SK-N-SH treated with all-trans-retinoic acid at 6 μM for 48 hours (cell line): ENCODE measurements around the gene CRIP1.

Source experiments
- ATAC-seq: fragments of 200-7000 bp; cut with Tn5 transposase; 3 replicates; pipeline ENCODE4 v1.9.1; 2020; ENCODE audit warnings: mild to moderate bottlenecking, moderate library complexity
- ARNTL ChIP-seq: fragments of 450-650 bp; formaldehyde crosslinking; IDR thresholded peaks from 2 replicates; pipeline ENCODE4 v1.5.0; 2020; ENCODE audit warnings: low read depth, mild to moderate bottlenecking, moderate library complexity, borderline replicate concordance
- BACH2 ChIP-seq: fragments of 250-450 bp; sonication (Bioruptor Pico); IDR thresholded peaks from 2 replicates; pipeline ENCODE4 v1.9.0; 2021; ENCODE audit warnings: mild to moderate bottlenecking, borderline replicate concordance
- CREB5 ChIP-seq: fragments of 250-450 bp; sonication (Bioruptor Pico); IDR thresholded peaks from 2 replicates; pipeline ENCODE4 v1.5.1; 2020; ENCODE audit warnings: low read depth, mild to moderate bottlenecking, moderate library complexity
- CSDC2 ChIP-seq: fragments of 250-450 bp; sonication (Bioruptor Pico); IDR thresholded peaks from 2 replicates; pipeline ENCODE4 v1.5.0; 2020; ENCODE audit warnings: mild to moderate bottlenecking, moderate library complexity
- CSRNP3 ChIP-seq: fragments of 250-450 bp; sonication (Bioruptor Pico); IDR thresholded peaks from 2 replicates; pipeline ENCODE4 v1.5.1; 2021; ENCODE audit warnings: mild to moderate bottlenecking, moderate library complexity
- ESRRG ChIP-seq: fragments of 250-450 bp; sonication (Bioruptor Pico); IDR thresholded peaks from 2 replicates; pipeline ENCODE4 v1.6.1; 2021; ENCODE audit warnings: mild to moderate bottlenecking
- GLIS3 ChIP-seq: fragments of 250-450 bp; sonication (Bioruptor Pico); IDR thresholded peaks from 2 replicates; pipeline ENCODE4 v1.5.0; 2020; ENCODE audit warnings: mild to moderate bottlenecking, moderate library complexity
- ISL1 ChIP-seq: fragments of 250-450 bp; sonication (Bioruptor Pico); IDR thresholded peaks from 2 replicates; pipeline ENCODE4 v2.1.2; 2022; ENCODE audit warnings: mild to moderate bottlenecking, moderate library complexity
- OSR1 ChIP-seq: fragments of 250-450 bp; sonication (Bioruptor Pico); IDR thresholded peaks from 2 replicates; pipeline ENCODE4 v1.8.0; 2022; ENCODE audit warnings: moderate library complexity, mild to moderate bottlenecking, inconsistent platforms
- PATZ1 ChIP-seq: fragments of 250-450 bp; sonication (Bioruptor Pico); IDR thresholded peaks from 2 replicates; pipeline ENCODE4 v1.8.0; 2020; ENCODE audit warnings: mild to moderate bottlenecking, moderate library complexity, borderline replicate concordance
- POU6F1 ChIP-seq: fragments of 250-450 bp; sonication (Bioruptor Pico); IDR thresholded peaks from 2 replicates; pipeline ENCODE4 v1.8.0; 2021; ENCODE audit warnings: low read depth, mild to moderate bottlenecking, moderate library complexity, borderline replicate concordance
- PPARA ChIP-seq: fragments of 250-450 bp; sonication (Bioruptor Pico); IDR thresholded peaks from 2 replicates; pipeline ENCODE4 v1.5.0; 2020; ENCODE audit warnings: mild to moderate bottlenecking, borderline replicate concordance
- RARB ChIP-seq: fragments of 250-450 bp; sonication (Bioruptor Pico); IDR thresholded peaks from 2 replicates; pipeline ENCODE4 v1.8.0; 2021; ENCODE audit warnings: mild to moderate bottlenecking, moderate library complexity
- SNAI2 ChIP-seq: fragments of 250-450 bp; sonication (Bioruptor Pico); IDR thresholded peaks from 2 replicates; pipeline ENCODE4 v1.5.0; 2020; ENCODE audit warnings: mild to moderate bottlenecking, moderate library complexity
- TCF4 ChIP-seq: fragments of 250-450 bp; sonication (Bioruptor Pico); IDR thresholded peaks from 2 replicates; pipeline ENCODE4 v1.8.0; 2021; ENCODE audit warnings: mild to moderate bottlenecking, moderate library complexity, borderline replicate concordance
- TOX ChIP-seq: fragments of 250-450 bp; sonication (Bioruptor Pico); IDR thresholded peaks from 2 replicates; pipeline ENCODE4 v1.8.0; 2021; ENCODE audit warnings: mild to moderate bottlenecking, moderate library complexity, borderline replicate concordance
- TSHZ2 ChIP-seq: fragments of 250-450 bp; sonication (Bioruptor Pico); IDR thresholded peaks from 2 replicates; pipeline ENCODE4 v1.5.0; 2020; ENCODE audit warnings: mild to moderate bottlenecking, moderate library complexity
- ZC3H10 ChIP-seq: fragments of 250-450 bp; sonication (Bioruptor Pico); IDR thresholded peaks from 2 replicates; pipeline ENCODE4 v1.5.1; 2021; ENCODE audit warnings: mild to moderate bottlenecking, moderate library complexity
- ZFP3 ChIP-seq: fragments of 250-450 bp; sonication (Bioruptor Pico); IDR thresholded peaks from 2 replicates; pipeline ENCODE4 v1.5.0; 2020; ENCODE audit warnings: mild to moderate bottlenecking, moderate library complexity
- ZFP30 ChIP-seq: fragments of 450-650 bp; formaldehyde crosslinking; IDR thresholded peaks from 2 replicates; pipeline ENCODE4 v1.5.0; 2022; ENCODE audit warnings: mild to moderate bottlenecking, moderate library complexity
- ZNF565 ChIP-seq: fragments of 450-650 bp; formaldehyde crosslinking; conservative IDR thresholded peaks from 2 replicates; pipeline ENCODE4 v1.5.0; 2020; ENCODE audit warnings: low read depth, mild to moderate bottlenecking, moderate library complexity
- ZNF70 ChIP-seq: fragments of 450-650 bp; formaldehyde crosslinking; IDR thresholded peaks from 2 replicates; pipeline ENCODE4 v1.5.0; 2020; ENCODE audit warnings: mild to moderate bottlenecking, moderate library complexity
- ZNF8 ChIP-seq: fragments of 450-650 bp; formaldehyde crosslinking; IDR thresholded peaks from 2 replicates; pipeline ENCODE4 v1.5.0; 2020; ENCODE audit warnings: mild to moderate bottlenecking, moderate library complexity

The CRIP1 gene

GRCh38 chr14:105445901-105446845 lies 40.5 kb upstream of the CRIP1 start:
- TF ChIP-seq RARB (CRISPR knock-in tag) = no peak
- TF ChIP-seq OSR1 (CRISPR knock-in tag) = no peak
- TF ChIP-seq PATZ1 = no peak
- no peak for TF ChIP-seq TOX (CRISPR knock-in tag)
- no peak for TF ChIP-seq CSDC2 (CRISPR knock-in tag)
- TF ChIP-seq TCF4 = no peak
- no peak for TF ChIP-seq CREB5 (CRISPR knock-in tag)
- no peak for TF ChIP-seq ZNF565 (CRISPR knock-in tag)
- TF ChIP-seq TSHZ2 = no peak
- no peak for TF ChIP-seq ESRRG (CRISPR knock-in tag)
- no peak for TF ChIP-seq ZFP30 (CRISPR knock-in tag)
- no peak for TF ChIP-seq ZFP3 (CRISPR knock-in tag)
- TF ChIP-seq ARNTL (CRISPR knock-in tag) = no peak
- no peak for TF ChIP-seq ISL1
- TF ChIP-seq CSRNP3 (CRISPR knock-in tag) = no peak
- TF ChIP-seq ZC3H10 (CRISPR knock-in tag) = no peak
- no peak for TF ChIP-seq PPARA (CRISPR knock-in tag)
- no peak for TF ChIP-seq ZNF8 (CRISPR knock-in tag)
- TF ChIP-seq, all 23 proteins: peak for 0
- no peak for ATAC-seq

GRCh38 chr14:105446971-105447370 lies 39.7 kb upstream of the CRIP1 start:
- no peak for TF ChIP-seq RARB (CRISPR knock-in tag)
- TF ChIP-seq TCF4 = no peak
- TF ChIP-seq ZNF8 (CRISPR knock-in tag) = no peak
- no peak for TF ChIP-seq BACH2 (CRISPR knock-in tag)

GRCh38 chr14:105447651-105448640 lies 38.7 kb upstream of the CRIP1 start:
- ATAC-seq = peak; percentile 4
- no peak for TF ChIP-seq TSHZ2
- no peak for TF ChIP-seq ARNTL (CRISPR knock-in tag)
- no peak for TF ChIP-seq ZC3H10 (CRISPR knock-in tag)
- TF ChIP-seq ESRRG (CRISPR knock-in tag) = no peak
- TF ChIP-seq BACH2 (CRISPR knock-in tag) = no peak
- TF ChIP-seq RARB (CRISPR knock-in tag) = no peak
- TF ChIP-seq SNAI2 (CRISPR knock-in tag) = no peak
- TF ChIP-seq POU6F1 (CRISPR knock-in tag) = no peak
- no peak for TF ChIP-seq TCF4
- no peak for TF ChIP-seq ZFP3 (CRISPR knock-in tag)
- no peak for TF ChIP-seq TOX (CRISPR knock-in tag)
- TF ChIP-seq ZNF70 (CRISPR knock-in tag) = no peak
- no peak for TF ChIP-seq ZFP30 (CRISPR knock-in tag)
- TF ChIP-seq GLIS3 (CRISPR knock-in tag) = no peak
- TF ChIP-seq ZNF8 (CRISPR knock-in tag) = no peak
- TF ChIP-seq ISL1 = no peak

More at GRCh38 chr14:105446971-105447370, 39.7 kb upstream of the CRIP1 start:
- ATAC-seq = no peak
